Stimulated activated CD4-positive, alpha-beta T cell treated with anti-CD3 and anti-CD28 coated beads, Interleukin-4, amount 100 ng/mL, for 24 hours (primary cell): ENCODE measurements around the gene CCNT2.
"Not testable (repeated sequence)": the region's sequence is repeated elsewhere in the genome, so short reads cannot be mapped to it uniquely, and the experiment has no call there.

Experiments
- DNase-seq: peaks from one replicate; pipeline ENCODE4 v3.0.0-alpha.2; 2020

Gene CCNT2

GRCh38 chr2:134976074-134976702 lies 57.6 kb downstream of the CCNT2 start:
- DNase-seq, result no peak

GRCh38 chr2:134977104-134977503 lies 58.5 kb downstream of the CCNT2 start:
- DNase-seq, result not testable (repeated sequence)

- DNase-seq, result no peak
Measured at GRCh38 chr2:134979221-134979620, 60.6 kb downstream of the CCNT2 start.

- DNase-seq, result no peak
Measured at GRCh38 chr2:134980639-134981038, 62.0 kb downstream of the CCNT2 start.

- DNase-seq, result no peak
Measured at GRCh38 chr2:134982603-134983002, 64.0 kb downstream of the CCNT2 start.

GRCh38 chr2:134985061-134985460 lies 66.4 kb downstream of the CCNT2 start:
- DNase-seq, result no peak

- no peak for DNase-seq
Measured at GRCh38 chr2:134988994-134989605, 70.5 kb downstream of the CCNT2 start.

GRCh38 chr2:134999521-134999920 lies 80.9 kb downstream of the CCNT2 start:
- DNase-seq, result no peak

- DNase-seq, result no peak
Measured at GRCh38 chr2:135002836-135003235, 84.2 kb downstream of the CCNT2 start.

- peak; percentile 77 for DNase-seq
Measured at GRCh38 chr2:135004005-135004746, 85.6 kb downstream of the CCNT2 start.

GRCh38 chr2:135005753-135006152 lies 87.1 kb downstream of the CCNT2 start:
- no peak for DNase-seq
